ENCODE measurements around the gene ABCA13.

Gene ABCA13

GRCh38 chr7:48446721-48447120, 275.5 kb downstream of the ABCA13 start:
- H3K27me3 ChIP-seq (ENCODE audit: control insufficient read depth, insufficient read depth, low read length) = no peaks in the 10 kb centered on the region
- H2AFZ ChIP-seq = no peak overlapping the region
- H3K4me3 ChIP-seq (ENCODE audit: low read depth, low read length) = no peak overlapping the region
- no peak overlapping the region for H3K4me2 ChIP-seq (ENCODE audit: low read length)
- no peaks in the 10 kb centered on the region for H3K79me2 ChIP-seq
- H3K36me3 ChIP-seq (ENCODE audit: control insufficient read depth, insufficient read depth, low read length) = no peaks in the 10 kb centered on the region
- no peak overlapping the region for H3K27ac ChIP-seq
- no peak overlapping the region for H3K9ac ChIP-seq
- no peaks in the 10 kb centered on the region for H3K4me1 ChIP-seq
- no peaks in the 10 kb centered on the region for H3K9me3 ChIP-seq (ENCODE audit: control insufficient read depth, low read length)
- TF ChIP-seq, protein P1, sequence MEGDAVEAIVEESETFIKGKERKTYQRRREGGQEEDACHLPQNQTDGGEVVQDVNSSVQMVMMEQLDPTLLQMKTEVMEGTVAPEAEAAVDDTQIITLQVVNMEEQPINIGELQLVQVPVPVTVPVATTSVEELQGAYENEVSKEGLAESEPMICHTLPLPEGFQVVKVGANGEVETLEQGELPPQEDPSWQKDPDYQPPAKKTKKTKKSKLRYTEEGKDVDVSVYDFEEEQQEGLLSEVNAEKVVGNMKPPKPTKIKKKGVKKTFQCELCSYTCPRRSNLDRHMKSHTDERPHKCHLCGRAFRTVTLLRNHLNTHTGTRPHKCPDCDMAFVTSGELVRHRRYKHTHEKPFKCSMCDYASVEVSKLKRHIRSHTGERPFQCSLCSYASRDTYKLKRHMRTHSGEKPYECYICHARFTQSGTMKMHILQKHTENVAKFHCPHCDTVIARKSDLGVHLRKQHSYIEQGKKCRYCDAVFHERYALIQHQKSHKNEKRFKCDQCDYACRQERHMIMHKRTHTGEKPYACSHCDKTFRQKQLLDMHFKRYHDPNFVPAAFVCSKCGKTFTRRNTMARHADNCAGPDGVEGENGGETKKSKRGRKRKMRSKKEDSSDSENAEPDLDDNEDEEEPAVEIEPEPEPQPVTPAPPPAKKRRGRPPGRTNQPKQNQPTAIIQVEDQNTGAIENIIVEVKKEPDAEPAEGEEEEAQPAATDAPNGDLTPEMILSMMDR (IDR thresholded peaks at IDR 0.05) = no peak

DNA sequence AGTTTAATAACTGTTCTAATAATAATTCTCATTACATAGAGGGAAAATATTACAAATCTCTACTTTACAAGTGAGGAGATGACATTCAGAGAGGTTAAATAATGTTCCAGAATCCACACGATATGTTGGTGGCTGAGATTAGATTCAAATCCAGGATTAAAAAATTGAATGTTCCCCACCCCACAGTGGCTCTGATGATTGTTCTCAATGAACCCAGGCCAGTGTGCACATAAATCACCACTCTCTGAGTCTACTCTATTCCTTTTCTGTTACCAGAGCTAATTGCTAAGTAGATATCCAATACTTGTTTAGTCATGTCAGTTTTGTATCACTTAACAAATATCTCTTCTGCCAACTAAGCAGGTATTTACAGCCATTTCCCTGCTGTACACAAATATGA, 281.0 kb downstream of the ABCA13 start:
- no peaks in the 10 kb centered on the region for H3K9me3 ChIP-seq (ENCODE audit: control insufficient read depth, low read length)
- no peak overlapping the region for H3K27ac ChIP-seq
- no peaks in the 10 kb centered on the region for H3K36me3 ChIP-seq (ENCODE audit: control insufficient read depth, insufficient read depth, low read length)
- no peak overlapping the region for H3K4me3 ChIP-seq (ENCODE audit: low read depth, low read length)
- no peak overlapping the region for H2AFZ ChIP-seq
- no peaks in the 10 kb centered on the region for H3K79me2 ChIP-seq
- H3K4me2 ChIP-seq (ENCODE audit: low read length) = no peak overlapping the region
- TF ChIP-seq, protein P1 (IDR thresholded peaks at IDR 0.05) = no peak
- H3K9ac ChIP-seq = no peak overlapping the region
- no peaks in the 10 kb centered on the region for H3K27me3 ChIP-seq (ENCODE audit: control insufficient read depth, insufficient read depth, low read length)
- no peaks in the 10 kb centered on the region for H3K4me1 ChIP-seq

GRCh38 chr7:48454750-48455192, 283.5 kb downstream of the ABCA13 start:
- TF ChIP-seq, protein P1 (IDR thresholded peaks at IDR 0.05) = no peak
- Histone ChIP-seq H3K9me3 (ENCODE audit: control insufficient read depth, low read length) (no peaks in the 10 kb centered on the region), H3K79me2 (no peaks in the 10 kb centered on the region)

DNA sequence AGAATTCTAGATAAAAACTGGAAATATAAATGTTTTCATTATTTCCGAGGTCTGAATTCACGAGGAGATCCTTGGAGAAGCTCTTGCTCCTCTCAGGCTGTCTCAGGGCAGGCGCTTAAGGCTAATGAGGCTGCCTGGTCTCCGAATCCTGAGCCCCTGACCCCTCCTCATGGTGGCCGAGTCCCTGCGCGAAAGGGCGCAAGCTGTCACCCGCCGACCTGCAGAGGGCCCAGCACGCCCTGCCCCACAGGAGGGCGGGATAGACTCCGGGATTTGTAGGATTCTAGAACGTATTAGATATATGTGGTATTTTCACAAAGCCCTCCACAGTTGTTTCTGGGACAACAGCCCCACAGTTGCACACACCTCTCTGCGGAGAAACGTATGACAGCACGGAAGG, 284.1 kb downstream of the ABCA13 start:
- H3K27ac ChIP-seq = no peak overlapping the region
- H3K9ac ChIP-seq = no peak overlapping the region
- no peaks in the 10 kb centered on the region for H3K4me1 ChIP-seq
- no peaks in the 10 kb centered on the region for H3K36me3 ChIP-seq (ENCODE audit: control insufficient read depth, insufficient read depth, low read length)
- H3K27me3 ChIP-seq (ENCODE audit: control insufficient read depth, insufficient read depth, low read length) = no peaks in the 10 kb centered on the region
- no peaks in the 10 kb centered on the region for H3K9me3 ChIP-seq (ENCODE audit: control insufficient read depth, low read length)
- no peaks in the 10 kb centered on the region for H3K79me2 ChIP-seq
- TF ChIP-seq, protein P1 (IDR thresholded peaks at IDR 0.05) = no peak
- no peak overlapping the region for H3K4me2 ChIP-seq (ENCODE audit: low read length)
- H2AFZ ChIP-seq = no peak overlapping the region
- no peak overlapping the region for H3K4me3 ChIP-seq (ENCODE audit: low read depth, low read length)

More at GRCh38 chr7:48454750-48455192, 283.5 kb downstream of the ABCA13 start:
- H2AFZ ChIP-seq = no peak overlapping the region
- no peak overlapping the region for H3K4me2 ChIP-seq (ENCODE audit: low read length)
- H3K4me3 ChIP-seq (ENCODE audit: low read depth, low read length) = no peak overlapping the region
- no peak overlapping the region for H3K27ac ChIP-seq
- no peak overlapping the region for H3K9ac ChIP-seq
- no peaks in the 10 kb centered on the region for H3K36me3 ChIP-seq (ENCODE audit: control insufficient read depth, insufficient read depth, low read length)
- no peaks in the 10 kb centered on the region for H3K27me3 ChIP-seq (ENCODE audit: control insufficient read depth, insufficient read depth, low read length)
- no peaks in the 10 kb centered on the region for H3K4me1 ChIP-seq

DNA sequence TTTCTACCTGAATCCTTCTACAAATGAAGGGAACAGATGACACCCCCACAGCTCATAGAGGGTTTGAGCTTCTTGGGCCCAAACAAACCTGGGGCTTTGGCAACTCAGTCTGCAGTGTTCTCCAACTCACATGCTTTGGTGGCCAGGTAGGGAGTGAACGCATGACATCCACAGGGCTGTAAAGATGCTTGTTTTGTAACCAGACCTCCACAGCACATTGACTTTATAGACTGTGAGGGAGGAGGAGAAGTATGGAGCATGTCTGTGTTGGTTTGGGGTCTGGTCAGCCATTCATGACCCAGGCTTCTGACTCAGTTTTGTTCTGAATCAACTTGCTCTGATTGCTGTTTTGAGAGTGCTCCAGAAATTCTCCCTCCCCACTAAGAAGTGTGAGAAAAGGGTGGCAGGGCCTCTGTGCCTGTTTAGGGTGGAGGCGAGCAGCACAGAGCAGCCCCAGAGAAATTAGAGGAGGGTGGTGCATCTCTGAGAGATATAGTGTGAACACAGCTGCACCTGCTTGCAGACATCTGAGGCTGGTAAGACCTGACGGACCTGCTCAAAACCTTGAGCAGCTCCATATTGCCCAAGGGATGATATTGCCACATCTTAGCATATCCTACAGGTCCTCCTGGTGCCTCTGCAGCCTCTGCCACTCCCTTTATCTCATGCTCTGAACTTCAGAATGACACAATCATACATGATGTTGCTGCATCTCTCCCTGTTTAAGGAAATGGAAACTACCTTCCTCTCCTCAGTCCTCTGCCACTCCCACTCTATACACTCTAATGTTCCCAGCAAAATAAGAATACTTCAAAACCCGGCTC, 287.7 kb downstream of the ABCA13 start:
- no peak overlapping the region for H3K27ac ChIP-seq
- no peaks in the 10 kb centered on the region for H3K9me3 ChIP-seq (ENCODE audit: control insufficient read depth, low read length)
- no peaks in the 10 kb centered on the region for H3K36me3 ChIP-seq (ENCODE audit: control insufficient read depth, insufficient read depth, low read length)
- TF ChIP-seq, protein P1 (IDR thresholded peaks at IDR 0.05) = no peak
- H3K4me2 ChIP-seq (ENCODE audit: low read length) = no peak overlapping the region
- no peaks in the 10 kb centered on the region for H3K4me1 ChIP-seq
- no peak overlapping the region for H3K9ac ChIP-seq
- no peak overlapping the region for H2AFZ ChIP-seq
- H3K27me3 ChIP-seq (ENCODE audit: control insufficient read depth, insufficient read depth, low read length) = no peaks in the 10 kb centered on the region
- H3K4me3 ChIP-seq (ENCODE audit: low read depth, low read length) = no peak overlapping the region
- H3K79me2 ChIP-seq = no peaks in the 10 kb centered on the region

Data from parathyroid adenoma (tissue), 2 donors.